ENCODE results near the gene CDK14. TPM values are rescaled to one million over a fixed set of nuclear protein-coding genes. Genes with fewer than 3 reads are reported as not detected.

Gene CDK14
- polyA plus RNA-seq, 1 donor: 19.5 TPM

- DNase-seq: no peak
Measured at GRCh38 chr7:91127959-91128358, 531.8 kb downstream of the CDK14 start.

GRCh38 chr7:91128683-91129348 lies 532.7 kb downstream of the CDK14 start:
- no peak for DNase-seq

- no peak for DNase-seq
Measured at GRCh38 chr7:91135300-91135699, 539.2 kb downstream of the CDK14 start.

- DNase-seq: no peak
Measured at GRCh38 chr7:91135703-91136430, 539.7 kb downstream of the CDK14 start.

- no peak for DNase-seq
Measured at GRCh38 chr7:91137153-91137787, 541.1 kb downstream of the CDK14 start.

- no peak for DNase-seq
Measured at GRCh38 chr7:91137788-91138368, 541.8 kb downstream of the CDK14 start.

- no peak for DNase-seq
Measured at GRCh38 chr7:91140286-91140685, 544.2 kb downstream of the CDK14 start.

- no peak for DNase-seq
Measured at GRCh38 chr7:91140982-91141381, 544.9 kb downstream of the CDK14 start.

- DNase-seq: no peak
Measured at GRCh38 chr7:91142743-91143142, 546.6 kb downstream of the CDK14 start.

GRCh38 chr7:91149341-91150246 lies 553.5 kb downstream of the CDK14 start:
- DNase-seq: no peak

GRCh38 chr7:91151916-91152315 lies 555.8 kb downstream of the CDK14 start:
- no peak for DNase-seq

GRCh38 chr7:91156316-91157185 lies 560.4 kb downstream of the CDK14 start:
- no peak for DNase-seq

- no peak for DNase-seq
Measured at GRCh38 chr7:91157579-91158320, 561.6 kb downstream of the CDK14 start.

- no peak for DNase-seq
Measured at GRCh38 chr7:91162436-91162835, 566.3 kb downstream of the CDK14 start.

- DNase-seq: peak; percentile 38
Measured at GRCh38 chr7:91164506-91164905, 568.4 kb downstream of the CDK14 start.

GRCh38 chr7:91165006-91165845 lies 569.1 kb downstream of the CDK14 start:
- DNase-seq: no peak

- DNase-seq: no peak
Measured at GRCh38 chr7:91165846-91166230, 569.7 kb downstream of the CDK14 start.

GRCh38 chr7:91168871-91169829 lies 573.0 kb downstream of the CDK14 start:
- peak; percentile 44 for DNase-seq
